ENCODE data around the gene MZF1.

Gene MZF1

DNA sequence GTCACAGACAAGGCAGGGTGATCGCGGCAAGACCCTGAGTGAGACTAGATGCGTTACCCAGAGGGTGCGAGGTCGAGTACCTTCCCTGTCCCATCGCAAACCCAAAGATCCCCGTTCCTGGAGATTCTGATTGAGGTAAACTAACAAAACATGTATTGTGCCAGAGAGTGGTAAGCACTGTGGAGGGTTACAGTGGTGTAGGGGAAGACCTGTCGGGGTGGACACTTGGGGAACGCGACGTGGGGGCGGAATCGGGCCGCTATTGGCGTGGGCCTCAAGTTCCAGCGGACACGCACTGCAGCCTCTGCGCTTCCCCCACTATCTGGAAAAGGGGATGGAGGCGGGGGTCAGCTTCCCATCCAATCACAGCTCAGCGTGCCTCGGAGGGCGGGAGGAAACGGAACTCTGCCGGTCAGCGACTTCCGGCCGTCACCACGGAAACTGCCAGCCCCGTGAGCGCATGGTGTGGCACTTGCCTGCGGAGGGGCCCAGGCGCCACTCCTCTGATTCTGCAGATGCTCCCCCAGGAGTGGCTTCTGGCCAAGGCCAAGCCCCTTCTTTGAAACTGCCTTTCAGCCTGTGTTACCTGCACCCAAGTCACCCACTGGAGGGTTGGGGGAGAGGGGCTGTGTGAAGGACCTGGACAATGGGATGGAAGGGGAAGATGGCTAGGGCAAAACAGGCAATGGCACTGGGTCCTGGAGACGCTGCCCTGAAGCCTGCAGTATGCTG is 13.7 kb downstream of the MZF1 start:
- H4K20me1 ChIP-seq (ENCODE audit: low read depth, low read length) = no peaks in the 10 kb centered on the region
- H3F3A ChIP-seq (ENCODE audit: insufficient read depth) = peaks cover 53% of the 10 kb centered on the region
- H3K9me3 ChIP-seq (ENCODE audit: insufficient read depth, low read length) = no peaks in the 10 kb centered on the region
- H3K9me2 ChIP-seq (replicated peaks; ENCODE audit: insufficient read depth, low read length) = no peaks in the 10 kb centered on the region
- peaks cover 23% of the 10 kb centered on the region for H3K79me2 ChIP-seq (ENCODE audit: insufficient read depth, low read length)
- H3K27me3 ChIP-seq (ENCODE audit: low read length) = no peaks in the 10 kb centered on the region
- peak overlapping the region; percentile 89 for H3K9ac ChIP-seq (ENCODE audit: low read length)
- H3K4me2 ChIP-seq (ENCODE audit: low read depth, low read length, poor library complexity, severe bottlenecking) = peak overlapping the region; percentile 77
- H3K27ac ChIP-seq (ENCODE audit: low read depth, low read length) = peak overlapping the region; percentile 95
- no peaks in the 10 kb centered on the region for H3K36me3 ChIP-seq (ENCODE audit: low read length)
- H2AFZ ChIP-seq (ENCODE audit: low read depth, low read length, severe bottlenecking) = peak overlapping the region; percentile 6
- peak overlapping the region; percentile 64 for H3K4me3 ChIP-seq (ENCODE audit: insufficient read depth, low read length, poor library complexity, severe bottlenecking)
- TF ChIP-seq CTCF (IDR thresholded peaks at IDR 0.05; ENCODE audit: insufficient read depth, low read length, poor library complexity, severe bottlenecking) (no peak), EZH2phosphoT487 (conservative IDR thresholded peaks at IDR 0.05; ENCODE audit: low read length) (no peak)

DNA sequence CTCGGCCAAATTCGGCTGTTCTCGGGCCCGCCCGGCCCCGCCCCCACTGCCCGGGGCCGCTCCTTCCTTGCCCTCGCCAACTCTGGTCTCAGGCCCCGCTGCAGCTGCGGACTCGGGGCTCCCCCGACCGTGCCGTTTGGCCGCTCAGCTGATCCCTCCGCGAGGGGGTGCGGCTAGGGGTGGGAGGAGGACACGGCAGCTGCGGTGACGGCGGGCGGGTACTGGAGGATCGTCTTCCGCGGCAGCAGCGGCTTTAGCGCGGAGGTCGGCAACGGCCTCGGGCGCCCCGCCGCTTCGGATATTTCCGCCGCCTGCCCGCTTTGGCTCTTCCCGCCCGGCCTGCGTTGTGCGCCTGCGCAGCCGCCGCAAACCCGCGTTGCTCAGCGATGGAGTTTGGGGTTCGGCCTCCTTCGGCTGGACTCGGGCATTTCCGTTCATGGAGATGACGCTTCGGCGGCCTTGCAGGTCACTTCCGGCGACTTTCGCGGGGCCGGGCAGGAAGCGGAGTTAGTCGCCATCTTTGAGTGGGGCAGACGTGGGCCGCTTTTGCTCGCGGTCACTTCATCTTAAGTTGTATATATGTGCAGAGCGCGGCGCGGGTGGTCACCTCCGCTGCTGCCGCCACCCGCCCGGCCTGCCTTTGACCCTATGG is 14.4 kb downstream of the MZF1 start:
- peaks cover 29% of the 10 kb centered on the region for H3K79me2 ChIP-seq (ENCODE audit: insufficient read depth, low read length)
- peak overlapping the region; percentile 95 for H3K27ac ChIP-seq (ENCODE audit: low read depth, low read length)
- H3K9me3 ChIP-seq (ENCODE audit: insufficient read depth, low read length) = no peaks in the 10 kb centered on the region
- H3K4me3 ChIP-seq (ENCODE audit: insufficient read depth, low read length, poor library complexity, severe bottlenecking) = peak overlapping the region; percentile 94
- H3F3A ChIP-seq (ENCODE audit: insufficient read depth) = peaks cover 53% of the 10 kb centered on the region
- peak overlapping the region; percentile 89 for H3K9ac ChIP-seq (ENCODE audit: low read length)
- peak overlapping the region; percentile 77 for H3K4me2 ChIP-seq (ENCODE audit: low read depth, low read length, poor library complexity, severe bottlenecking)
- H4K20me1 ChIP-seq (ENCODE audit: low read depth, low read length) = no peaks in the 10 kb centered on the region
- no peak for TF ChIP-seq EZH2phosphoT487 (conservative IDR thresholded peaks at IDR 0.05; ENCODE audit: low read length)
- no peak for TF ChIP-seq CTCF (IDR thresholded peaks at IDR 0.05; ENCODE audit: insufficient read depth, low read length, poor library complexity, severe bottlenecking)
- H3K36me3 ChIP-seq (ENCODE audit: low read length) = no peaks in the 10 kb centered on the region
- H2AFZ ChIP-seq (ENCODE audit: low read depth, low read length, severe bottlenecking) = peak overlapping the region; percentile 6
- H3K27me3 ChIP-seq (ENCODE audit: low read length) = no peaks in the 10 kb centered on the region
- H3K9me2 ChIP-seq (replicated peaks; ENCODE audit: insufficient read depth, low read length) = no peaks in the 10 kb centered on the region

GRCh38 chr19:58558066-58558622 is 15.0 kb downstream of the MZF1 start, which contains the start of gene UBE2M:
TSS of gene UBE2M (minus strand) at chr19:58558611. CDS start at chr19:58558381, 230 bp downstream.
- Histone ChIP-seq H3K9ac (ENCODE audit: low read length) (peak within 1 kb of the TSS; percentile 89), H3K4me2 (ENCODE audit: low read depth, low read length, poor library complexity, severe bottlenecking) (peak within 1 kb of the TSS; percentile 90), H3K36me3 (ENCODE audit: low read length) (no peaks in the 10 kb centered on the region), H3K27ac (ENCODE audit: low read depth, low read length) (peak within 1 kb of the TSS; percentile 95), H2AFZ (ENCODE audit: low read depth, low read length, severe bottlenecking) (peak within 1 kb of the TSS; percentile 6), H4K20me1 (ENCODE audit: low read depth, low read length) (no peaks in the 10 kb centered on the region), H3K9me2 (replicated peaks; ENCODE audit: insufficient read depth, low read length) (no peaks in the 10 kb centered on the region), H3K27me3 (ENCODE audit: low read length) (no peaks in the 10 kb centered on the region), H3K9me3 (ENCODE audit: insufficient read depth, low read length) (no peaks in the 10 kb centered on the region), H3K4me3 (ENCODE audit: insufficient read depth, low read length, poor library complexity, severe bottlenecking) (peak within 1 kb of the TSS; percentile 94), H3K79me2 (ENCODE audit: insufficient read depth, low read length) (peaks cover 29% of the 10 kb centered on the region), H3F3A (ENCODE audit: insufficient read depth) (peaks cover 52% of the 10 kb centered on the region)
- TF ChIP-seq CTCF (IDR thresholded peaks at IDR 0.05; ENCODE audit: insufficient read depth, low read length, poor library complexity, severe bottlenecking) (no peak), EZH2phosphoT487 (conservative IDR thresholded peaks at IDR 0.05; ENCODE audit: low read length) (no peak)
